Panc1 (cell line): ENCODE data around the gene HACD4.

Source experiments
- CTCF ChIP-seq: fragments of 450-650 bp; IDR thresholded peaks from 2 replicates; pipeline ENCODE4 v1.5.1; 2017; ENCODE audit warnings: mild to moderate bottlenecking
- POLR2AphosphoS5 ChIP-seq: IDR thresholded peaks from 2 replicates; pipeline ENCODE4 v1.6.1; 2012; ENCODE audit warnings: mild to moderate bottlenecking, low read depth, low read length, moderate library complexity
- SIN3A ChIP-seq: IDR thresholded peaks from 2 replicates; pipeline ENCODE4 v1.6.1; 2012; ENCODE audit warnings: low read depth, mild to moderate bottlenecking, low read length, moderate library complexity, borderline replicate concordance; ENCODE audit not compliant: insufficient read depth

- TF ChIP-seq POLR2AphosphoS5 (no peak), CTCF (no peak), SIN3A (no peak)
These were observed 14.5 kb downstream of the HACD4 start for GRCh38 chr9:21016701-21017491.
